GM18951 (cell line): ENCODE measurements around the gene FOXG1.

Source experiments
- POLR2A ChIP-seq: IDR thresholded peaks from 4 replicates; pipeline ENCODE4 v1.6.1; 2011; ENCODE audit warnings: mild to moderate bottlenecking; ENCODE audit not compliant: insufficient read length, insufficient read depth; ENCODE audit errors: extremely low read depth
- in situ Hi-C: fragments of 300-500 bp; cut with MboI; formaldehyde crosslinking; loops from one replicate; pipeline ENCODE4 v1.12.0; 2022; ENCODE audit warnings: low sequenced_read_pairs, mixed read lengths, inconsistent platforms; ENCODE audit not compliant: unreplicated experiment

The FOXG1 gene

GRCh38 chr14:28773176-28773575, 6.6 kb downstream of the FOXG1 start:
- TF ChIP-seq POLR2A: no peak
- in situ Hi-C loops: loop anchor here (25.0 kb wide), 2 partner anchors 764 to 1439 kb away; no protein-coding TSS in a partner anchor

GRCh38 chr14:28773861-28774691, 7.5 kb downstream of the FOXG1 start:
- TF ChIP-seq POLR2A: no peak
- in situ Hi-C loops: loop anchor here (25.0 kb wide), 2 partner anchors 763 to 1438 kb away; no protein-coding TSS in a partner anchor

- TF ChIP-seq POLR2A: no peak
- in situ Hi-C loops: loop anchor here (25.0 kb wide), 2 partner anchors 762 to 1437 kb away; no protein-coding TSS in a partner anchor
These were observed 8.5 kb downstream of the FOXG1 start for GRCh38 chr14:28774764-28775735.

- in situ Hi-C loops: no loop called here
- no peak for TF ChIP-seq POLR2A
These were observed 10.1 kb downstream of the FOXG1 start for GRCh38 chr14:28776482-28777266.

GRCh38 chr14:28777471-28778137, 11.0 kb downstream of the FOXG1 start:
- in situ Hi-C loops: no loop called here
- TF ChIP-seq POLR2A: no peak

GRCh38 chr14:28778138-28779117, 11.8 kb downstream of the FOXG1 start:
- no peak for TF ChIP-seq POLR2A
- in situ Hi-C loops: no loop called here

- in situ Hi-C loops: no loop called here
These were observed 12.9 kb downstream of the FOXG1 start for GRCh38 chr14:28779456-28779855.

GRCh38 chr14:28780843-28781820, 14.5 kb downstream of the FOXG1 start:
- in situ Hi-C loops: no loop called here
- TF ChIP-seq POLR2A: no peak

More at GRCh38 chr14:28779456-28779855, 12.9 kb downstream of the FOXG1 start:
- TF ChIP-seq POLR2A: no peak

- no peak for TF ChIP-seq POLR2A
- in situ Hi-C loops: no loop called here
These were observed 15.7 kb downstream of the FOXG1 start for GRCh38 chr14:28782301-28782700.

- in situ Hi-C loops: no loop called here
- TF ChIP-seq POLR2A: no peak
These were observed 17.1 kb downstream of the FOXG1 start for GRCh38 chr14:28783664-28784063.
